Vagina (tissue), 2 donors: ENCODE data around the gene DNAJC11. TPM values are rescaled to one million over a fixed set of nuclear protein-coding genes. Genes with fewer than 3 reads are reported as not detected.
A peak's percentile ranks its signal among the peaks of the same experiment; 100 is the strongest.
"Not testable (repeated sequence)": the region's sequence is repeated elsewhere in the genome, so short reads cannot be mapped to it uniquely, and the experiment has no call there.

Experiments used
- DNase-seq, 2 donors: peaks; one replicate each; pipeline ENCODE4 v3.0.0-alpha.2; 2017; ENCODE audit errors: extremely low spot score in 2 of 2
- H3K27ac ChIP-seq: fragments of 200-600 bp; sonication (generic); one replicate; pipeline ENCODE4 v1.5.1; 2019
- H3K27me3 ChIP-seq: fragments of 200-600 bp; sonication (generic); one replicate; pipeline ENCODE4 v1.5.1; 2019
- H3K36me3 ChIP-seq, 2 donors: fragments of 200-600 bp; sonication (generic); one replicate each; pipeline ENCODE4 v1.5.1; 2017 to 2019
- H3K4me1 ChIP-seq: fragments of 200-600 bp; sonication (generic); one replicate; pipeline ENCODE4 v1.5.1; 2019
- H3K4me3 ChIP-seq, 2 donors: fragments of 200-600 bp; sonication (generic); 1 replicate in 1 of 2; 2 replicates in 1 of 2; pipeline ENCODE4 v1.5.1; 2016 to 2019
- H3K9me3 ChIP-seq: fragments of 200-600 bp; sonication (generic); one replicate; pipeline ENCODE4 v1.5.1; 2019
- CTCF ChIP-seq, 3 experiments: fragments of 450-650 bp in 2 of 3; fragments of 200-600 bp in 1 of 3; sonication (generic) in 1 of 3; IDR thresholded peaks; one replicate each; pipeline ENCODE4 v1.5.1; 2017 to 2019; ENCODE audit warnings: antibody characterized with exemption in 3 of 3, mild to moderate bottlenecking in 2 of 3, moderate library complexity in 2 of 3
- POLR2A ChIP-seq, 2 donors: fragments of 450-650 bp; IDR thresholded peaks; one replicate each; pipeline ENCODE4 v1.6.1; 2017; ENCODE audit warnings: antibody characterized with exemption in 2 of 2, mild to moderate bottlenecking in 2 of 2, moderate library complexity in 2 of 2
- POLR2AphosphoS5 ChIP-seq, 2 donors: sonication (generic); formaldehyde crosslinking; IDR thresholded peaks; one replicate each; pipeline ENCODE4 v1.9.0; 2017; ENCODE audit warnings: antibody characterized with exemption in 2 of 2, mild to moderate bottlenecking in 2 of 2, low read depth in 1 of 2; ENCODE audit not compliant: insufficient read depth in 1 of 2
- intact Hi-C: fragments of 100-400 bp; cut with DNase I; formaldehyde crosslinking; loops from one replicate; pipeline ENCODE4 v1.15.1; 2023
- total RNA-seq: library from RNA; depleted of rRNA; stranded (reverse); fragments of >200 nt; gene quantifications from one replicate; pipeline ENCODE4 v1.2.3, GENCODE V29; 2016

DNAJC11 gene
- total RNA-seq, 1 donor from 2014 or later: 29.2 TPM

GRCh38 chr1:6723621-6724428, 22.2 kb upstream of the DNAJC11 start:
- H3K4me3 ChIP-seq: no peak overlapping the region
- no peaks in the 10 kb centered on the region for H3K36me3 ChIP-seq
- H3K27me3 ChIP-seq: no peaks in the 10 kb centered on the region
- H3K9me3 ChIP-seq: no peaks in the 10 kb centered on the region
- DNase-seq: no peak
- TF ChIP-seq POLR2AphosphoS5 (IDR thresholded peaks at IDR 0.05; ENCODE audit: insufficient read depth in 1 of 2, low read depth in 1 of 2) (no peak), POLR2A (IDR thresholded peaks at IDR 0.05) (no peak), CTCF (IDR thresholded peaks at IDR 0.05) (no peak)
- H3K4me1 ChIP-seq: no peaks in the 10 kb centered on the region
- intact Hi-C loops: loop anchor here (10.0 kb wide), 1 partner anchor 911 kb away; no protein-coding TSS in a partner anchor
- H3K27ac ChIP-seq: no peak overlapping the region

- Histone ChIP-seq H3K36me3 (no peaks in the 10 kb centered on the region), H3K4me1 (no peaks in the 10 kb centered on the region), H3K27ac (no peak overlapping the region), H3K4me3 (no peak overlapping the region), H3K27me3 (no peaks in the 10 kb centered on the region), H3K9me3 (no peaks in the 10 kb centered on the region)
- intact Hi-C loops: no loop called here
- no peak for DNase-seq
- TF ChIP-seq CTCF (IDR thresholded peaks at IDR 0.05): no peak
- no peak for TF ChIP-seq POLR2AphosphoS5 (IDR thresholded peaks at IDR 0.05; ENCODE audit: insufficient read depth in 1 of 2, low read depth in 1 of 2)
- TF ChIP-seq POLR2A (IDR thresholded peaks at IDR 0.05): no peak
Observed at GRCh38 chr1:6711174-6711573, 9.6 kb upstream of the DNAJC11 start.

- intact Hi-C loops: no loop called here
- H3K4me1 ChIP-seq: peaks cover 18% of the 10 kb centered on the region
- no peaks in the 10 kb centered on the region for H3K9me3 ChIP-seq
- H3K27ac ChIP-seq: no peak overlapping the region
- no peaks in the 10 kb centered on the region for H3K36me3 ChIP-seq
- TF ChIP-seq POLR2A (IDR thresholded peaks at IDR 0.05) (no peak), CTCF (IDR thresholded peaks at IDR 0.05) (no peak)
- no peak for DNase-seq
- no peaks in the 10 kb centered on the region for H3K27me3 ChIP-seq
- no peak overlapping the region for H3K4me3 ChIP-seq
Observed at GRCh38 chr1:6704746-6705145, 3.1 kb upstream of the DNAJC11 start.

GRCh38 chr1:6703016-6703415, 1.4 kb upstream of the DNAJC11 start:
- Histone ChIP-seq H3K27me3 (no peaks in the 10 kb centered on the region), H3K4me1 (peaks cover 29% of the 10 kb centered on the region), H3K36me3 (no peaks in the 10 kb centered on the region), H3K27ac (no peak overlapping the region), H3K4me3 (no peak overlapping the region), H3K9me3 (no peaks in the 10 kb centered on the region)
- no peak for DNase-seq
- intact Hi-C loops: no loop called here
- TF ChIP-seq POLR2A (IDR thresholded peaks at IDR 0.05) (no peak), POLR2AphosphoS5 (IDR thresholded peaks at IDR 0.05; ENCODE audit: insufficient read depth in 1 of 2, low read depth in 1 of 2) (no peak), CTCF (IDR thresholded peaks at IDR 0.05) (no peak)

- DNase-seq: no peak
- Histone ChIP-seq H3K27me3 (no peaks in the 10 kb centered on the region), H3K36me3 (no peaks in the 10 kb centered on the region), H3K4me3 (peak overlapping the region; percentile 90 to 99), H3K9me3 (no peaks in the 10 kb centered on the region), H3K27ac (peak overlapping the region; percentile 79), H3K4me1 (peaks cover 29% of the 10 kb centered on the region)
- TF ChIP-seq POLR2AphosphoS5 (IDR thresholded peaks at IDR 0.05; ENCODE audit: insufficient read depth in 1 of 2, low read depth in 1 of 2) (no peak), CTCF (IDR thresholded peaks at IDR 0.05) (no peak), POLR2A (IDR thresholded peaks at IDR 0.05) (no peak)
- intact Hi-C loops: no loop called here
Observed at GRCh38 chr1:6700853-6701436, 671 bp downstream of the DNAJC11 start.

GRCh38 chr1:6699915-6700314, 1.7 kb downstream of the DNAJC11 start:
- H3K27ac ChIP-seq, H3K36me3 ChIP-seq, H3K4me3 ChIP-seq, intact Hi-C loops, DNase-seq, H3K9me3 ChIP-seq, H3K27me3 ChIP-seq: not testable (repeated sequence)
- peaks cover 29% of the 10 kb centered on the region for H3K4me1 ChIP-seq
